Measurements from ENCODE around the gene NPAS3.

GRCh38 chr14:33598582-33598981, 659.9 kb downstream of the NPAS3 start:
- no peak for TF ChIP-seq CTCF (IDR thresholded peaks at IDR 0.05)
- TF ChIP-seq POLR2A (IDR thresholded peaks at IDR 0.05), result no peak
